LNCaP clone FGC (cell line): ENCODE data around the gene HOOK2.

Source experiments
- DNase-seq: peaks from one replicate; pipeline ENCODE4 v3.0.0-alpha.2; 2011; ENCODE audit warnings: low read depth
- H3K4me3 ChIP-seq: 2 replicates; pipeline ENCODE4 v1.5.1; 2011; ENCODE audit warnings: mild to moderate bottlenecking, low read depth, low read length, control low read depth
- CTCF ChIP-seq: IDR thresholded peaks from 2 replicates; pipeline ENCODE4 v1.5.1; 2012; ENCODE audit warnings: mild to moderate bottlenecking; ENCODE audit not compliant: control insufficient read depth, insufficient read depth; ENCODE audit errors: extremely low read depth

Gene HOOK2

GRCh38 chr19:12778905-12779161 lies 3.5 kb upstream of the HOOK2 start:
- TF ChIP-seq CTCF, result no peak
- H3K4me3 ChIP-seq, result no peak overlapping the region
- no peak for DNase-seq

GRCh38 chr19:12778017-12778904 lies 2.9 kb upstream of the HOOK2 start:
- no peak for DNase-seq
- H3K4me3 ChIP-seq, result peak overlapping the region; percentile 50
- no peak for TF ChIP-seq CTCF

DNA sequence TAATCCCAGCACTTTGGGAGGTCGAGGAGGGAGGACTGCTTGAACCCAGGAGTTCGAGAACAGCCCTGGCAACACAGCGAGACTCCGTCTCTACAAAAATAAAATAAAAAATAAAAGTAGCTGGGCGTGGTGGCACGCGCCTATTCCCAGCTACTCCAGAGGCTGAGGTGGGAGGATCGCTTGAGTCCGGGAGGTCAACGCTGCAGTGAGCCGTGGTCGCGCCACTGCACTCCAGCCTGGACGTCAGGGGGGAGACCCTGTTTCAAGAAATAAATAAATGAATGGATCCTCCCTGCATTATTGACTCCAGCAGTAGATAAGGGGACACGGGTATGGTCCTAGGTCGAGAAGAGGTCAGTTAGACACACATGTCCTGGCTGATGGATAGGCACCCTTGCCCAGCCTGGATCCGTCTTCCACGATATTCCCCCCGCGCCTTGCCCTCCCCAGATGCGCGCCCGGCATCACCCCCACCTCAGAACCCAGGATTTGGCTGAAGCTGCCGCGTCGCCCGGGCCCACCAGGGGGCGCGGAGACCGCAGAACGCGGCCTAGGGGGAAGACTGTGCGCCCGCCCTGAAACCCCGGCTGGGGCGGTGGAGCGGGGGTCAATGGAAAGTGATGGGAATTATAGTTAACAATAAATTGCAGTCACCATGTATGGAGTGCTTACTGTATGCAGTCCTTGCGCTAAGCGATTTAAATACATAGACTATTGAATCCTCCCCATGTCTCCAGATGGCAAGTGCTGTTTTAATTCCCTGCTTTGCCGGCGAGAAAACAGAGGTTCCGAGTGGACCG lies 2.1 kb upstream of the HOOK2 start:
- peak overlapping the region; percentile 50 for H3K4me3 ChIP-seq
- peak; percentile 82 for TF ChIP-seq CTCF
- DNase-seq, result no peak

DNA sequence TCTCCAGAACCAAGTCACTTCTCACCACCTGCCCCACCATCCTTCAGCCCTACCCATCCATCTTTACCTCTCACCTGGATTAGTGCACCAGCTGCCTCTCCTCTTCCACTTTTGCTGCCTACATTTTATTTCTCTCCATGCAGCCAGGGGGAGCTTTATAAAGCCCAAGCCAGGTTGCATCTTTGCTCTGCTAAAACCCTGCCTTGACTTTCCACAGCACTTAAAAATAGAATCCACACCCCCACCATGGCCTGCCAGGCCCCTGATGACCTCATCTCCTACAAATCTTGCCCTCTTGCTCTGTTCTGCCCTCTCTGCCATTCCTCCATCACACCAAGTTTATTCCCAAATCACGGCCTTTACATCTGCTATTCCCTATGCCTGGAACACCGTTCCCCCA lies 1.8 kb downstream of the HOOK2 start:
- TF ChIP-seq CTCF, result 0 out of 2 replicates have a peak, but pooled peaks have one; percentile 9
- no peak overlapping the region for H3K4me3 ChIP-seq
- DNase-seq, result no peak

DNA sequence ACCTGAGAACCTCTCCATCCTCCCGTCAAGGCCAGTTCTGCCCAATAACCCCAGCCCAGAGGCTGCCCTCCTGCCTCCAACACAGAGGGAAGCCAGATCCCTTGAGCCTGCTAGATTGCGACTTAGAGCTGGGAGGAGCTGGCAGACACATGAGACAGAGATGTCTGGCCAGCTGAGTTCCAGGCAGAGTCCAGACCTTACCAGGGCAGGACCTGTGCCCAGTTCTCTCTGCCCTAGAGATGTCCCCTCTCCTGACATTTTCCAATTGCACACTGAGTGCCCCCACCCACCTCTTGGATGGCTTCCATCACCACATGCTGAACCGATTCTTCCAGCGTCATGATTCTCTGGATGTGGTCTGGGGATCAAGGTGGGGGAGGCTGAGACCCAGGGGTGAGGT lies 3.0 kb downstream of the HOOK2 start:
- H3K4me3 ChIP-seq, result no peak overlapping the region
- no peak for TF ChIP-seq CTCF
- no peak for DNase-seq

GRCh38 chr19:12770922-12771321 lies 4.4 kb downstream of the HOOK2 start:
- H3K4me3 ChIP-seq, result no peak overlapping the region
- DNase-seq, result no peak
- TF ChIP-seq CTCF, result no peak
